K562 (cell line): ENCODE measurements around the gene SAP30L. TPM values are rescaled to one million over a fixed set of nuclear protein-coding genes. Genes with fewer than 3 reads are reported as not detected.

Experiments
- CBX8 ChIP-seq: fragments of 200-600 bp; sonication (generic); IDR thresholded peaks from 2 replicates; pipeline ENCODE4 v1.6.1; 2012; ENCODE audit warnings: borderline replicate concordance, mixed run types, low read depth, mild to moderate bottlenecking, moderate library complexity, mixed read lengths, low read length, control low read depth, inconsistent platforms; ENCODE audit not compliant: poor library complexity, severe bottlenecking; ENCODE audit errors: extremely low read depth
- CTCF ChIP-seq, 3 experiments: IDR thresholded peaks in 2 of 3; conservative IDR thresholded peaks in 1 of 3; 2 replicates each; pipeline ENCODE4 v1.5.1; 2011 to 2012; ENCODE audit warnings: low read length in 3 of 3, mild to moderate bottlenecking in 3 of 3, control low read depth in 2 of 3, improper control_type of control experiment in 1 of 3, inconsistent platforms in 1 of 3, low read depth in 1 of 3, mixed read lengths in 1 of 3, moderate library complexity in 1 of 3; ENCODE audit not compliant: insufficient read depth in 2 of 3
- EGR1 ChIP-seq: fragments of 450-650 bp; conservative IDR thresholded peaks from 2 replicates; pipeline ENCODE4 v1.6.1; 2017; ENCODE audit warnings: mild to moderate bottlenecking
- HDAC2 ChIP-seq: fragments of 450-650 bp; IDR thresholded peaks from 2 replicates; pipeline ENCODE4 v1.6.1; 2016; ENCODE audit warnings: mild to moderate bottlenecking
- KDM4B ChIP-seq, 2 experiments: fragments of 450-650 bp in 1 of 2; sonication (generic) in 1 of 2; IDR thresholded peaks; 2 replicates each; pipeline ENCODE4 v1.6.1; 2016 to 2017; ENCODE audit warnings: borderline replicate concordance in 2 of 2, antibody characterized with exemption in 1 of 2, low read depth in 1 of 2, mild to moderate bottlenecking in 1 of 2
- MEIS2 ChIP-seq: fragments of 450-650 bp; IDR thresholded peaks from 2 replicates; pipeline ENCODE4 v1.6.1; 2014; ENCODE audit warnings: mild to moderate bottlenecking; ENCODE audit not compliant: partially characterized antibody
- NFRKB ChIP-seq: fragments of 450-650 bp; IDR thresholded peaks from 2 replicates; pipeline ENCODE4 v1.6.1; 2016; ENCODE audit warnings: low read depth
- PHB ChIP-seq: fragments of 250-450 bp; sonication (Bioruptor Pico); IDR thresholded peaks from 2 replicates; pipeline ENCODE4 v1.5.0; 2021
- POLR2A ChIP-seq: fragments of 450-650 bp; conservative IDR thresholded peaks from 2 replicates; pipeline ENCODE4 v1.6.1; 2016
- ZNF175 ChIP-seq: fragments of 200-800 bp; sonication (Bioruptor generic); IDR thresholded peaks from 2 replicates; pipeline ENCODE4 v1.6.1; 2016; ENCODE audit warnings: low read depth, mild to moderate bottlenecking, missing genetic modification characterization, missing compliant biosample characterization
- ZNF347 ChIP-seq: fragments of 450-650 bp; formaldehyde crosslinking; IDR thresholded peaks from 2 replicates; pipeline ENCODE4 v1.4.0; 2020; ENCODE audit warnings: low read depth, mild to moderate bottlenecking, moderate library complexity
- ZNF584 ChIP-seq: fragments of 200-800 bp; sonication (Bioruptor generic); IDR thresholded peaks from 2 replicates; pipeline ENCODE4 v1.6.1; 2016; ENCODE audit warnings: low read depth, mild to moderate bottlenecking, missing genetic modification characterization, missing compliant biosample characterization
- ZNF589 ChIP-seq: fragments of 200-800 bp; sonication (Bioruptor generic); IDR thresholded peaks from 2 replicates; pipeline ENCODE4 v1.6.1; 2016; ENCODE audit warnings: low read depth, missing genetic modification characterization, missing compliant biosample characterization
- polyA plus RNA-seq, 8 experiments: library from polyadenylated mRNA; depleted of rRNA in 4 of 8; stranded (reverse) in 5 of 8; unstranded in 3 of 8; fragments of >200 nt; fragmentation: Nextera tagmentation in 2 of 8; fragmentation: Illumina TruSeq in 1 of 8; extraction: Ambion mirVana in 2 of 8; extraction: Trizol in 1 of 8; gene quantifications; 2 replicates each; pipeline versions ENCODE4 v1.2.1 to v1.2.3, GENCODE V29; 2011 to 2014; ENCODE audit warnings: inconsistent platforms in 1 of 8, missing spikeins in 1 of 8
- total RNA-seq, 7 experiments: library from RNA; depleted of rRNA in 6 of 7; stranded (reverse); fragments of >200 nt in 6 of 7; fragmentation: Illumina TruSeq in 2 of 7; extraction: Trizol in 2 of 7; gene quantifications; 2 replicates each; pipeline versions ENCODE4 v1.2.1 to v1.2.3, GENCODE V29; 2011 to 2021; ENCODE audit warnings: low replicate concordance in 1 of 7
- TF ChIP-seq, protein P1 (sequence below): sonication (generic); formaldehyde crosslinking; IDR thresholded peaks from 2 replicates; pipeline ENCODE4 v1.8.1; 2022; ENCODE audit warnings: missing genetic modification reagents
- TF ChIP-seq, protein P2 (sequence below): fragments of 250-450 bp; sonication (Bioruptor Pico); IDR thresholded peaks from 2 replicates; pipeline ENCODE4 v1.5.0; 2020; ENCODE audit warnings: mild to moderate bottlenecking, borderline replicate concordance
- TF ChIP-seq, protein P3 (sequence below): fragments of 250-450 bp; sonication (Bioruptor Pico); IDR thresholded peaks from 2 replicates; pipeline ENCODE4 v1.5.0; 2021; ENCODE audit warnings: mild to moderate bottlenecking, borderline replicate concordance

Gene SAP30L
- total and polyA plus RNA-seq, 9 of the 15 experiments (the other 6 are each of a cell fraction or from before 2014, with no cell fraction given): 5.1 to 33.6 (median 28.1) TPM

DNA sequence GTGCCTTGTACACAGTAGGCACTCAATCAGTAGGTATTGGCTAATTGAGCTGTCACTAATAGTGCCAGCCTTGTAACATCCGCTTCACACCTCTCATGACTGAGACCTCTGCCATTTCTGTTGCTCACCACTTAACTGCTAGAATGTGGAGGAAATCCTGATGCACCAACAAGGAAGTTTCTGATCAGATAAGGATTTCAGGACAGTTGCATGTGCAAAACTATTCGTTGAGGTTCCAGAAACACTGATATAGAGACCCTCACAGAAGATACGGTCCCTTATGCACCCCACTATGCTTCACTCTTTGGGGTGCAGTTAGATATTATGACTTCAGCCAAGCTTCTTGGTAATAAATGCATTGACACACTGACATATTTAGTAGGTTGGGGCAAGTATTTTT, 10.7 kb downstream of the SAP30L start (continued):
- TF ChIP-seq KDM4B (IDR thresholded peaks at IDR 0.05; ENCODE audit: borderline replicate concordance in 2 of 2, low read depth in 1 of 2) (no peak), CTCF (IDR thresholded peaks at IDR 0.05 in 2 of 3, conservative IDR thresholded peaks at IDR 0.05 in 1 of 3; ENCODE audit: insufficient read depth in 2 of 3, low read depth in 1 of 3, low read length in 3 of 3) (no peak), ZNF584 (peak; percentile 25; the same call in 1 of the 2 replicates), CBX8 (no peak), MEIS2 (no peak), POLR2A (no peak), PHB (no peak), ZNF347 (no peak), EGR1 (no peak), ZNF175 (CRISPR knock-in tag) (peak; percentile 72; the same call in 1 of the 2 replicates), HDAC2 (no peak), ZNF589 (peak; percentile 66), NFRKB (no peak)
- TF ChIP-seq, protein P1, sequence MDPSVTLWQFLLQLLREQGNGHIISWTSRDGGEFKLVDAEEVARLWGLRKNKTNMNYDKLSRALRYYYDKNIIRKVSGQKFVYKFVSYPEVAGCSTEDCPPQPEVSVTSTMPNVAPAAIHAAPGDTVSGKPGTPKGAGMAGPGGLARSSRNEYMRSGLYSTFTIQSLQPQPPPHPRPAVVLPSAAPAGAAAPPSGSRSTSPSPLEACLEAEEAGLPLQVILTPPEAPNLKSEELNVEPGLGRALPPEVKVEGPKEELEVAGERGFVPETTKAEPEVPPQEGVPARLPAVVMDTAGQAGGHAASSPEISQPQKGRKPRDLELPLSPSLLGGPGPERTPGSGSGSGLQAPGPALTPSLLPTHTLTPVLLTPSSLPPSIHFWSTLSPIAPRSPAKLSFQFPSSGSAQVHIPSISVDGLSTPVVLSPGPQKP: no peak
- TF ChIP-seq, protein P2, sequence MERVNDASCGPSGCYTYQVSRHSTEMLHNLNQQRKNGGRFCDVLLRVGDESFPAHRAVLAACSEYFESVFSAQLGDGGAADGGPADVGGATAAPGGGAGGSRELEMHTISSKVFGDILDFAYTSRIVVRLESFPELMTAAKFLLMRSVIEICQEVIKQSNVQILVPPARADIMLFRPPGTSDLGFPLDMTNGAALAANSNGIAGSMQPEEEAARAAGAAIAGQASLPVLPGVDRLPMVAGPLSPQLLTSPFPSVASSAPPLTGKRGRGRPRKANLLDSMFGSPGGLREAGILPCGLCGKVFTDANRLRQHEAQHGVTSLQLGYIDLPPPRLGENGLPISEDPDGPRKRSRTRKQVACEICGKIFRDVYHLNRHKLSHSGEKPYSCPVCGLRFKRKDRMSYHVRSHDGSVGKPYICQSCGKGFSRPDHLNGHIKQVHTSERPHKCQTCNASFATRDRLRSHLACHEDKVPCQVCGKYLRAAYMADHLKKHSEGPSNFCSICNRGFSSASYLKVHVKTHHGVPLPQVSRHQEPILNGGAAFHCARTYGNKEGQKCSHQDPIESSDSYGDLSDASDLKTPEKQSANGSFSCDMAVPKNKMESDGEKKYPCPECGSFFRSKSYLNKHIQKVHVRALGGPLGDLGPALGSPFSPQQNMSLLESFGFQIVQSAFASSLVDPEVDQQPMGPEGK (CRISPR knock-in tag): 0 out of 2 replicates have a peak, but pooled peaks have one; percentile 29
- TF ChIP-seq, protein P3, sequence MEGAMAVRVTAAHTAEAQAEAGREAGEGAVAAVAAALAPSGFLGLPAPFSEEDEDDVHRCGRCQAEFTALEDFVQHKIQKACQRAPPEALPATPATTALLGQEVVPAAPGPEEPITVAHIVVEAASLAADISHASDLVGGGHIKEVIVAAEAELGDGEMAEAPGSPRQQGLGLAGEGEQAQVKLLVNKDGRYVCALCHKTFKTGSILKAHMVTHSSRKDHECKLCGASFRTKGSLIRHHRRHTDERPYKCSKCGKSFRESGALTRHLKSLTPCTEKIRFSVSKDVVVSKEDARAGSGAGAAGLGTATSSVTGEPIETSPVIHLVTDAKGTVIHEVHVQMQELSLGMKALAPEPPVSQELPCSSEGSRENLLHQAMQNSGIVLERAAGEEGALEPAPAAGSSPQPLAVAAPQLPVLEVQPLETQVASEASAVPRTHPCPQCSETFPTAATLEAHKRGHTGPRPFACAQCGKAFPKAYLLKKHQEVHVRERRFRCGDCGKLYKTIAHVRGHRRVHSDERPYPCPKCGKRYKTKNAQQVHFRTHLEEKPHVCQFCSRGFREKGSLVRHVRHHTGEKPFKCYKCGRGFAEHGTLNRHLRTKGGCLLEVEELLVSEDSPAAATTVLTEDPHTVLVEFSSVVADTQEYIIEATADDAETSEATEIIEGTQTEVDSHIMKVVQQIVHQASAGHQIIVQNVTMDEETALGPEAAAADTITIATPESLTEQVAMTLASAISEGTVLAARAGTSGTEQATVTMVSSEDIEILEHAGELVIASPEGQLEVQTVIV (CRISPR knock-in tag): no peak
